Mucosa of descending colon (tissue), 3 donors: ENCODE results near the gene NAV1. TPM values are rescaled to one million over a fixed set of nuclear protein-coding genes. Genes with fewer than 3 reads are reported as not detected.
A peak's percentile ranks its signal among the peaks of the same experiment; 100 is the strongest.

Experiments used
- ATAC-seq: fragments of 200-7000 bp; cut with Tn5 transposase; one replicate; pipeline ENCODE4 v1.9.1; 2020; ENCODE audit warnings: mild to moderate bottlenecking, moderate library complexity
- DNase-seq, 3 donors: peaks; one replicate each; pipeline ENCODE4 v3.0.0-alpha.2; 2020
- H3K36me3 ChIP-seq: fragments of 200-600 bp; one replicate; pipeline ENCODE4 v1.8.0; 2021; ENCODE audit warnings: low read depth, mild to moderate bottlenecking
- H3K4me1 ChIP-seq: fragments of 200-600 bp; one replicate; pipeline ENCODE4 v1.8.0; 2021; ENCODE audit warnings: low read depth, mild to moderate bottlenecking
- H3K4me3 ChIP-seq: fragments of 200-600 bp; one replicate; pipeline ENCODE4 v1.8.0; 2021; ENCODE audit warnings: mild to moderate bottlenecking
- H3K9me3 ChIP-seq: fragments of 200-600 bp; one replicate; pipeline ENCODE4 v1.8.0; 2021; ENCODE audit warnings: mild to moderate bottlenecking
- intact Hi-C, 2 donors: fragments of 100-400 bp; cut with DNase I in 1 of 2; cut with micrococcal nuclease in 1 of 2; formaldehyde crosslinking; loops; one replicate each; pipeline versions ENCODE4 v1.11.0 to v1.11.1; 2022; cut with DNase I, micrococcal nuclease
- total RNA-seq, 3 donors: library from RNA; stranded (reverse); fragmentation: NEBNext Ultra II Directional in 2 of 3; extraction: Animal tissue kit (Norgen Biotek cat#: 25700) in 2 of 3; gene quantifications; one replicate each; pipeline versions ENCODE4 v1.2.1 to v1.2.4, GENCODE V29; 2021 to 2023
- TF ChIP-seq, protein P1 (sequence below): fragments of 200-600 bp; IDR thresholded peaks from one replicate; pipeline ENCODE4 v1.8.0; 2022; ENCODE audit warnings: antibody characterized with exemption, mild to moderate bottlenecking
- donor health status: DM: no; HTN: no; CAD: no; lungs with moderate emphysema.
- donor health status: DM: no; HTN: no; CAD: no.
- donor health status: DM: no; HTN: yes; CAD: no.

The NAV1 gene
- total RNA-seq, 3 donors from 2014 or later, result 13.7 to 64.3 (median 16.7) TPM

DNA sequence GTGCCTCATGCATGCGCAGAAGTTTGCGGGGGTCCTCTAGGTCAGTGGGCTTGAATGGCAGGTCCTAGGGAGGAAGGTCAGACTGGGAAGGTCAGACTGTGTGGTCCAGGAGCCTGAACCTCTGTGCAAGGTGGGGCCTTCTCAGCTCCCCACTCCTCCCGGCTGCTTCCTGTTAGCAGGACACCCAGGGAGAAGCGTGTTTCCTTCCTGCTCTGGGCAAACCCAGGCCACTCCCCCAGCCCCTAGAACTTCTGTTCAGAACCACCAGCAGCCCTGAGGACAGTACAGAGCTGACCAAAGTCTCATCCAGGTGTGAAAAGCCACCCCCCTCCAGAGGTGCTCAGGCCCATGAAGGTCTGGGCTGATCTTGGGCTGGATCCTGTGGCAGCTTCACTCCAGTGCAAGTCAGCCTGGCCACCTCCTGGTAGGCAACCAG is 29.9 kb downstream of the NAV1 start:
- H3K36me3 ChIP-seq, result no peaks in the 10 kb centered on the region
- no peaks in the 10 kb centered on the region for H3K4me1 ChIP-seq
- TF ChIP-seq, protein P1, sequence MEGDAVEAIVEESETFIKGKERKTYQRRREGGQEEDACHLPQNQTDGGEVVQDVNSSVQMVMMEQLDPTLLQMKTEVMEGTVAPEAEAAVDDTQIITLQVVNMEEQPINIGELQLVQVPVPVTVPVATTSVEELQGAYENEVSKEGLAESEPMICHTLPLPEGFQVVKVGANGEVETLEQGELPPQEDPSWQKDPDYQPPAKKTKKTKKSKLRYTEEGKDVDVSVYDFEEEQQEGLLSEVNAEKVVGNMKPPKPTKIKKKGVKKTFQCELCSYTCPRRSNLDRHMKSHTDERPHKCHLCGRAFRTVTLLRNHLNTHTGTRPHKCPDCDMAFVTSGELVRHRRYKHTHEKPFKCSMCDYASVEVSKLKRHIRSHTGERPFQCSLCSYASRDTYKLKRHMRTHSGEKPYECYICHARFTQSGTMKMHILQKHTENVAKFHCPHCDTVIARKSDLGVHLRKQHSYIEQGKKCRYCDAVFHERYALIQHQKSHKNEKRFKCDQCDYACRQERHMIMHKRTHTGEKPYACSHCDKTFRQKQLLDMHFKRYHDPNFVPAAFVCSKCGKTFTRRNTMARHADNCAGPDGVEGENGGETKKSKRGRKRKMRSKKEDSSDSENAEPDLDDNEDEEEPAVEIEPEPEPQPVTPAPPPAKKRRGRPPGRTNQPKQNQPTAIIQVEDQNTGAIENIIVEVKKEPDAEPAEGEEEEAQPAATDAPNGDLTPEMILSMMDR, result no peak
- peak; percentile 11 for ATAC-seq
- intact Hi-C loops, result no loop called here
- DNase-seq, result no peak
- H3K4me3 ChIP-seq, result no peak overlapping the region
- H3K9me3 ChIP-seq, result no peaks in the 10 kb centered on the region

DNA sequence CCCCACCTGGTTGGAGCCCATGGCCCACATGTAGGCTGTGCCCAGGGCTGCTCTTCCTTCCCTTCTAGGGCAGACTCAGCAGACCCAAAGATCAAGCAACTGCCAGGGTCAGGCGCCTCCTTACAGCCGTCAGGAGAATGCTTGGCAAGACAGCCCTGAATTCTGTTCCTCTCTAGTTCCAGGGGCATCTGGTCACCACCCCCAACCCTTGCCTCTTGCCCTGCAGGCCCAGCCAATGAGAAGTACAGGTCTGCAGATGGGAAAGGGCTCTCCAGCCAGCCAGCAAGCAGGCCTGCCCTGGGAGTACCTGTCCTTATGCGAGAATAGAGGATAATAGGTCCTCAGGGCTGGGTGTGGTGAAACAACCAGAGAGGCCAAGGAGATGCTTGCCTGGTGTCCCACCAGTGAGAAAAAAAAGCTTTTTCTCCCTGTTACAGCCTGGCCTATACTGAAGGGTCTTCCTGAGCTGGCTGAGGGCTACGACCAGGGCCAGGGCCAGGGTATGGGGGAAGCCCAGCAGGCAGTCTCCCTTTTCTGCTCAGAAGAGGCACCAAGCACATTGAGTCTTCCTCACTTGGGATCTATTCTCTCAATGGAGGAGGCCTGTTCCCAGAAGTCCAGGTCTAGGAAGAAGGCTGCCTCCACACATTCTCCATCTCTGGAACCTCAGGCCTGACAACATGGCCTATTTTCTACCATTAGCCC is 31.4 kb downstream of the NAV1 start:
- no peaks in the 10 kb centered on the region for H3K9me3 ChIP-seq
- DNase-seq (no peak), ATAC-seq (no peak)
- intact Hi-C loops, result no loop called here
- H3K4me1 ChIP-seq, result no peaks in the 10 kb centered on the region
- H3K36me3 ChIP-seq, result no peaks in the 10 kb centered on the region
- H3K4me3 ChIP-seq, result no peak overlapping the region
- TF ChIP-seq, protein P1, result no peak

DNA sequence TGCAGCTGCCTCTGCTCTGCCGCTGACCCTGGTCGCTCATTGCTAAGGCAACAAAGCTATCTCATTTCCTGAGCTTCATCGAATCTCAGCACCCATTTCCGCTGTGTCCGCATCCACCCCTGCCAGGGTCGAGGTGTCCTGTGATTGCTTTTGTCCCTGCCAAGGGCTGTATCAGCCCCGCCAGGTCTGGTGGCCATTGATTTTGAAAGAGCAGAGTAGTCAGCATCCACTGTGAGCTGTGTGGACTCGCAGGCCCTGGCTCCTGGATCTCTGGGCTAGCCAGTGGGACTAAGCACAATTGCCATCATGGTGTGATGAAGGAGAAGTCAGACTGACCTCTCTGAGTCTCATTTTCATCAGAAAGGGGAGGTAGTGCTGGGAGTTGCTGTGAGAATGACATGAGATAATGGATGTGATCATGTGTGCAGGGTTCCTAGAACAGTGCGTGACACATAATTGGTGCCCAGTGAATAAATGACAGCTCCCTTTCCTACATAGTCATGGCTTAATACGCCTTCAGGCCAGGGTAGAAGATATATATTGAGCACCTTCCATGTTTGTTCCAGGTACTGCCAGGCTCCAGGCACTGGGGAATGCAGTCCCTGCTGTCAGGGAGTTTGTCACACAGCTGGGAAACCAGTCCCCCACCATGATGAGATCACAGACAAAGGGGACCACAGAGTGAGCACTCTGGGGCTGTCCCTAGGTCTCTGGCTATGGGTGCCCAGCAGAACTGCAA is 32.1 kb downstream of the NAV1 start:
- Histone ChIP-seq H3K36me3 (no peaks in the 10 kb centered on the region), H3K9me3 (no peaks in the 10 kb centered on the region), H3K4me3 (no peak overlapping the region), H3K4me1 (no peaks in the 10 kb centered on the region)
- ATAC-seq, result peak; percentile 47
- intact Hi-C loops, result no loop called here
- no peak for DNase-seq
- TF ChIP-seq, protein P1, result no peak

DNA sequence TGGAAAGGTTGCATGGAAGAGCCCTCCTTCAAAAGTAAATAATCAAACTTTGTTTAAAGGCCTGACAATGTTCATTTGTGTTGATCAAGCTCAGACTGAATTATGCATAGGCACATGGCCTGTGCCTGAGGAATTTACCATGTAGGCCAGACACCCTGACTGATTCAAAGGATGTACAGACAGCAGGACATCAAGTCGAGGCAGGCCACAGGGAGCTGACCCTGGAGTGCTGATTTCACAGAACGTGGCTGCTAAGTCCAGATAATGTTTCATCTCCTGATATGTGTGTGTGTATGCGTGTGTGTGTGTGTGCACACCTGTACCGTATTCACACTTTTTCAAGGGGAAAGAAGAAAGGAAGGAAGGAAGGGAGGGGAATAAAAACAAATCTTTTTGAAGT is 34.1 kb downstream of the NAV1 start:
- no peak for ATAC-seq

DNA sequence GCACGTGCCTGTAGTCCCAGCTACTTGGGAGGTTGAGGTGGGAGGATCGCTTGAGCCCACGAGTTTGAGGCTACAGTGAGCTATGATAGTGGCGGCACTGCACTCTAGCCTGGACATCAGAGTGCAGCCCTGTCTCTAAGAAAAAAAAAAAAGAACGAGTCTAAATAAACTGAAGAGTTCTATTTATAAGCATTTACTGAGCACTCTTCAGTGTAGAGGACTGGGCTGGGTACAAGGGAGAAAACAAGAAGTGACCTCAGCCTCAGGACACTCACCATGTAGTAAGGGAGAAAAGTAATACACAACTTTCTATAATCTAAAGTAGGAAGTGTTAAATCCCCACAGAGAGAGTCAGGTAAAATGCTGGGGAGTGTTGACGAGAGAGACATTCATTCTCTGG is 35.0 kb downstream of the NAV1 start:
- H3K4me1 ChIP-seq, result no peaks in the 10 kb centered on the region
- H3K9me3 ChIP-seq, result no peaks in the 10 kb centered on the region
- H3K36me3 ChIP-seq, result no peaks in the 10 kb centered on the region
- DNase-seq (no peak), ATAC-seq (no peak)
- no peak overlapping the region for H3K4me3 ChIP-seq
- TF ChIP-seq, protein P1, result no peak
- intact Hi-C loops, result no loop called here

More for the DNA sequence above, 34.1 kb downstream of the NAV1 start:
- intact Hi-C loops, result no loop called here
- Histone ChIP-seq H3K4me1 (no peaks in the 10 kb centered on the region), H3K9me3 (no peaks in the 10 kb centered on the region), H3K4me3 (no peak overlapping the region), H3K36me3 (no peaks in the 10 kb centered on the region)
- DNase-seq, result no peak
- TF ChIP-seq, protein P1, result no peak
